ENCODE measurements around the gene TMTC1.
"Not testable (repeated sequence)": the region's sequence is repeated elsewhere in the genome, so short reads cannot be mapped to it uniquely, and the experiment has no call there.

Gene TMTC1

DNA sequence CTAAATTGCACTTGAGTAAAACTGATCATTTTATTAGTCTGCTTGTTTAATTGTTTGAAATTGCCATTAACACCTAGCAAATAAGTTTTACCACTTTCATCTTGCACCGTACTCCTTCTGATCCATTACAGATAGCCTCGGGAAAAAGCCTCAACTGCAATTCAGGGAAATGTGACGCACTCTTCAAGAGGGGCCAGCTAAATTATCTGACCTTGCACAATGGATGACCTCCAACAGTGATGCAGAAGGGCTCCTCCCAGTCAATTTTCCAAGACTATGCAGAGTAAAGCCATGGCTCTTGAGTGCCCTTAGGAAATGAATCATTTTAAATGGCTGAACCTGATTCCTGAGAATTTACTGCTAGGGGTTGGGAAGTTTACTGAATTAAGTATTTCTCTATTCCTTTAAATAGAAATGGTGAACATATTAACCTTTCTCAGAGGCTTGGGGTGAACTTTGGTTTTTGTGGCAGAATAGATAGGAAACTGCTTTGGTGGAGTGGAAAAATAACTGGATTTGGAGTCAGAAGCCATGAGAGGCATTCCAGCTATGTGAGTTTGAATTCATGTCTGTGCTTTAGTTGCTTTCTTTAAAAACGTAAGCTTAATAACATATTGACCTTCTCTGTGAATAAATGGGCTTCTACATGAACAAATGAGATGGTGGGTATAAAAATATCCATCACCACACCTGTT lies 221.5 kb downstream of the TMTC1 start:
- no peak for DNase-seq

DNA sequence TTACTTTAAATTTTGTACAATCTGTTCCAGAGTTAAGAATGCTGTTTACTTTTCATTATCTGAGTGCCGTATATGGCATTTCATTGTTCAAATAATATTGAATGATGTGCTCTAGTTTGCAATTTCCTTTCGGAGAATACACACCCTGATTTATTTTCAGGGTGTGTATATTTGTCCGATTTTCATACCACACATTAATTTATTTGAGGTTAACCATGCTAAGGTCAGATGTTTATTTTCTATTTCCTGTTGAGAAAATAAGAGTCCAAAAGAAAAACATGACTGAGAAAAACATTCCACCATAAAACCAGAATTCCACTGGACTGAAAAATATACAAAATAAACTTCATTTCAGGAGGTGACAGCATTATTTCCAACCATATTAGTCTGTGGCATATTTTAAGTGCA lies 222.1 kb downstream of the TMTC1 start:
- DNase-seq, result no peak

DNA sequence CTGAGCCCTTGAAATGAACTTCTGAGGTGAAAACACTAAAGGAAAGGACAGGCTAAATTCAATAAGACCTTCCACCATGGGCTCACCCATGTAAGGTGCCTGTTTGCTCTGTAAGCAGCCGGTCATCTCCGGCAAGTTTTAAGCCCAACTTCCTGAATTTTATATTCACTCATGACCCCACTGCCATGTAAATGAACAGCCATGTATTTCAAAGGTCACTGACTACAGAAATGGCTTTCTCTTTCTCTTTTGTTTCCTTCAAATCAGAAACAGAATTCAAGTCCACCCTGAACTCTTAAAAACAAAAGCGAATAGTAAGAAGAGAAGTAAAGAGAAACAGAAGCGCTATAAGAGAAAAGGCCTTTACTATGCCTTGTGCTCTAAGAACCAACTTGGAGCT lies 224.5 kb downstream of the TMTC1 start:
- no peak for DNase-seq

DNA sequence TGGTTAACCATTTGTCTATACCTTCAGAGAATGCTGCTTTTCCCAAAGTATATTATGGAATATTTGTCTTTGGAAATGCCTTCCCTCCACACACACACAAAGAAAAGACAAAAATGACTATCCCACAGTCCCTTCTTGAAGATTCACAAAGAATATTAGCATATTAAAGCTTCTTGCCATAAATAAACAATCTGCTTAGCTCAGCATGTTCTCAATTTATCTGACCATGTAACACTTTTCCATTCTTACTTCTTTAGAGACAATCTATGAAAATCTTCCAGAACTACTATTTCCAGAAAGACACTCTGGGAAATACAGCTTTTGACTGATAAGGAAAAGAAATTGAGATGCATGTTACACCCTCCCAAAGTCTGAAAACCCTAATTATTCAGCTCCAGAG lies 227.4 kb downstream of the TMTC1 start:
- no peak for DNase-seq

DNA sequence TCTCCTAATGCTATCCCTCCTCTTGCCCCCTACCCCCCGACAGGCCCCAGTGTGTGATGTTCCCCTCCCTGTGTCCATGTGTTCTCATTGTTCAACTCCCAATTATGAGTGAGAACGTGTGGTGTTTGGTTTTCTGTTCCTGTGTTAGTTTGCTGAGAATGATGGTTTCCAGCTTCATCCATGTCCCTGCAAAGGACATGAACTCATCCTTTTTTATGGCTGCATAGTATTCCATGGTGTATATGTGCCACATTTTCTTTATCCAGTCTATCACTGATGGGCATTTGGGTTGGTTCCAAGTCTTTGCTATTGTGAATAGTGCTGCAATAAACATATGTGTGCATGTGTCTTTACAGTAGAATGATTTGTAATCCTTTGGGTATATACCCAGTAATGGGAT lies 228.3 kb downstream of the TMTC1 start:
- DNase-seq, result not testable (repeated sequence)

DNA sequence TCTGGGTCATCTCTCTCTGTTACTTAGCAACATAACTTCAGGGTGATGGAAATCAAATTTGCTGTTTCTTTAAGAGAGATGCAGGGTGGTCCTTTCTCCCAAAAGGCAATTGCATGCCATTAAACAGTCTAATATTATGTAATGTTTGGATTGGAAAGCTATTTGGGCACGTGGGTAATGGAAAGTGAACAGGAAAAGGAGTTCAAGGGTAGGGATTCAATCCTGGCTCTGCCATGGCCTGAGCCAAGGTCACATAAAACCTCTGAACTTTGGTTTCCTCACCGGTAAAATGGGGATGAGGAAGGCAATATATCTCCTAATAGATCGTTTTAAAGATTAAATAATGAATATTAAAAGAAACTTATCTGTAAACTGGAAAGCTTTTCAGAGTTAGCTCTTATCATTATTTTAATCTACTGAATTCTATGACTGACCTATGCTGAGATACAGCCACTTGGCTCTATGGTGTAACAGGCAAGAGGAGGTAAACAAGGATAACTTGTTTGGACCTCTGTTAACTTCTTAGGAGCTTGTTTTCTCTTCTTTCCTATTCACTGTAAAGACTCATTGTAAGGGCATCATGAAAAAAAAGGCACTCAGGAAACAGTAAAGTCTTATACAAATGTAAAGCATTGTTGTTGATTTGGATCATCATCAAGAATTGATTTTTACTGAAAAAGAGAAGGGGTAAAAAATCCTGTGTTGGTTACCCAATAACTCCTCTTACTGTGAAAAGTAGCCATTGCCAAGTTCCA lies 230.6 kb downstream of the TMTC1 start:
- DNase-seq, result no peak

GRCh38 chr12:29552324-29552927 lies 231.3 kb downstream of the TMTC1 start:
- DNase-seq, result no peak

DNA sequence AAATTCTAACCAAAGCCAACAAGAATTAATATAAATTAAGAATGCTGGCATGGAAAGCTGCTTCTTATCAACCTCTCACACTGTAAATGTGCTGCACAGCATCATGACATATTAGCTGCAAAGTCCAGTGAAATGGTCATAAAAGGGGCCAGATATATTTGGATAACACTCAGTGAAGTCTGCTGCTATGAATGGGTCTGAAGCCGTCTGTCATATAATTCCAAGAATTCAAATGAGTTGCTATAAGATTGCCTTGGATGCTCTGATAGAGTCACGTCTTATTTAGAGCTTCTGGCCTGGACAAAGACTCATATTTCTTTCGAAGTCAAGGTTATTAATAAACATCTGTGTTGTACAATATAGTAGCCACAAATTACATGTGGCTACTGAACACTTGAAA lies 231.9 kb downstream of the TMTC1 start:
- DNase-seq, result no peak

DNA sequence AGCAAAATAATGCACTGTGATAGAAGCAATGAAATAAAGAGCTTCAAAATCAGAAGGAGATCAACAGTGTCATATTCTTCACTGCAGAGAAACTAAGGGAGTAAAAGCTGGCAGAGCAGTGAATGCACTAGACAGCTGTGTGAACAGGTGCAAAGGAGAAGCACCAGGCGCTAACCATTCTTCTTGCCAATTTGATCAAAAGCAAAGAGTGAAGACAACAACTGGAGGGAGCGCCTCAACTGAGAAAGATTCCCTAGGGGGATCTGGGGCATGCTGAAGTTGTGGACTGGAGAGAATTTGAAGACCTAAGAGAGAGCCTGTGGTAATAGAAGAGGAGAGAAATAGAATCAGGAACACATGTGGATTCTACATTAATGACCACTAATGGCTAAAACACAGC lies 235.9 kb downstream of the TMTC1 start:
- peak; percentile 13 for DNase-seq

DNA sequence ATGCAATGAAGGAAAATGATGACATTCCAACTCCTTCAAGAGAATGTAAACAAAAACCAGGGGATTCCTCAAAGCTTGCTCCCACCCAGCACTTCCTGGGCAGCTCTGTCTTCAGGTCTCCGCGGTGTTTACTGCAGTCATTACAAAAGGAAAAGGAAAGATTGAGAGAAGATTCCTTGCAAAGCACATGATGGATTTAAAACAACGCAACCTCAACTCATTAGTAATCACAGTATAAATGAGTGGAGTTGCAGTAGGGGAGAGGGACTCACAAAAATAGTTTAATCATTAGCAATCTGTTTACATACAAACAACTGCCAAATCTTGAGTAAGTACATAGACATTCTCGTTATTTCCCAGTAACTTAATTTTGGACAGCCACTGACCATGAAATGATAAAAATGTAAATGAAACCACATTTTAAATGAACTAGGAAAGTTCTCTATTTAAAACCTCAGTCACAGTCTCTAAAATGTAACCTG lies 236.6 kb downstream of the TMTC1 start:
- DNase-seq, result no peak

GRCh38 chr12:29546000-29546399 lies 237.7 kb downstream of the TMTC1 start:
- DNase-seq, result no peak

GRCh38 chr12:29545102-29545467 lies 238.7 kb downstream of the TMTC1 start:
- no peak for DNase-seq

GRCh38 chr12:29544428-29545101 lies 239.2 kb downstream of the TMTC1 start:
- DNase-seq, result no peak

DNA sequence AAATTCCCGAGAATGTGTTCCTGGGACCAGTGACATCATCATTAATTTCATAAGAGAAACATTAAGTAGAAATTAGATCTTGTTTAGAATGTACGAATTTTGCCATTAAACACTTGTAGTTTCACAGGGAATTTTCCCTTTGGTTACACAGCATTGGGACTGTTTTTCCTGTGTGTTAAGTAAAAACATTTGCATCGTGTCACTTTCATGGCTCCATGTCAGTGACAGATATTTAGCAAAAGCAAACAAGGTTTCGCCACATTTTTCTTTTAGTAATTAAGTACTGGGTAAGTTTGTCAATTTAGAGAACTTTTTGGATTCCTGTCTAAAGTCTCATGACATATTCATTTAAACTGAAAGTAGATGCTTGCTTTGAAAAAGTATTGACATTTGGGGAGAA lies 240.7 kb downstream of the TMTC1 start:
- DNase-seq, result no peak

GRCh38 chr12:29537298-29537697 lies 246.4 kb downstream of the TMTC1 start:
- no peak for DNase-seq

- no peak for DNase-seq
Measured at GRCh38 chr12:29534935-29535334, 248.8 kb downstream of the TMTC1 start.

DNA sequence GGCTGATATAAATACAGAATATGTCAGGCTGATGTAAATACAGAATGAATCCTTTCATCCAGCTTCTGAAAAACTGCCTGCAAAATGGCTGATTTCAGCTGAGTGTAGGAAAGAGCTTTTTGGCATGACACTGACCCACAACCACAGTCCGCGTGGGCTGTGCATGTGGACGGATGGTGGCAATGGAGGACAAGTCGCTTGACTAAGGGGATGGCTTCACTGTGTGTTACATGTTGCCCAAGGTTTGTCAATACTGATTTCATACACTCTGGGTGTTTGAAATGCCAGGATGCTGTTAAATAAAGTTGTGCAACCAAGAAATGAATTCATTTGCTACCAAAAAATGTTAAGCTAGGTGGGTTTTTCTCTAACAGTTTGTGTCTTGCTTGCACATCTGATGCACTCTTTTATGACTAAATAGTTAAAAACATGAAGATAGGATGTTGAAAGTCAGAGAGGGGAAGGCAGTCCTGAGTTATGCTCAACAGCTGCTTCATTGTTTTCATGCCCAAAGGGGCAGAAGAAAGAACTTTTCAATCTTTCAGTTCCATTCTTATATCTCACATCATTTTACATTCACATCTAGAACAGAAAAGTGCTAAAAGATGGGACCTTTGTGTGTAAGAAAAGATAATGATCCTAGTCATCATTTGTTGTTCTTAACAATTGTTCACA lies 249.8 kb downstream of the TMTC1 start:
- no peak for DNase-seq

- DNase-seq, result no peak
Measured at GRCh38 chr12:29531471-29531870, 252.3 kb downstream of the TMTC1 start.

DNA sequence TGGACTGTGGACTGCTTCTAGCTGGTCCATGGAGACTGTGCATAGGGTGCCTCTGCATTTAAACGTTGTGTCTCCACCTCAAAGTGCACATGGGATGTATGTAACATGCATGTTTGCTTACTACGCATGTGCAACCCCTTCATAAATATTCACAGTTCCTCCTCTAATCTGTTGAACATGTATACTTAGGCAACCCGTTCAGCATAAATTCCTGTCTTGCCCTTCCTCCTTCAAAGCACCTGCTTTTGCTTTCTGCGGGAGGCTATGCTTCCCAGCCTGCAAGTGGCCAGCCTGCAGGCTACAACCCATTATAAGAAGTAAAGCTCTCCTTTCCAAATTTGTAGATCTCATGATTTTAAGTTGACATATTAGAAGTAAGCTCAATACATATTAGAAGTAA lies 253.3 kb downstream of the TMTC1 start:
- DNase-seq, result no peak

DNA sequence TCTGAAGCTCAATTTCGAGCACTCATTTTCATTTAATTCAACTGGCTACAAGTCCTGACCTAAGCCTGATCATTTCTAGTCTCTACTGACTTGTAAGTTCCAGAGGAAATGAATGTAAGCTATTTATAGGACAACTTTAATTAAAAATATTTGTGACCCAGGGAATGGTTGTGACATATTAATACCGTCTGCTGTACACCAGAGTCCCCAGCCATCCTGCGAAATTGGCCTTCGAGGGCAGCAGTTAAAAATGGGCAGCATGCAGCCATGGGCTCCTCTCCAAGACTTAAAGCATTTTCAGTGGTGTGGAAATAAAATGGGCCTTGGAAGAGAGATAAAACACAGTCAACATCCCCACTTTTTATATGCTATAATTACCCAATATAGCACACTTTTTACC lies 255.6 kb downstream of the TMTC1 start:
- no peak for DNase-seq

- DNase-seq, result no peak
Measured at GRCh38 chr12:29521951-29522350, 261.8 kb downstream of the TMTC1 start.

DNA sequence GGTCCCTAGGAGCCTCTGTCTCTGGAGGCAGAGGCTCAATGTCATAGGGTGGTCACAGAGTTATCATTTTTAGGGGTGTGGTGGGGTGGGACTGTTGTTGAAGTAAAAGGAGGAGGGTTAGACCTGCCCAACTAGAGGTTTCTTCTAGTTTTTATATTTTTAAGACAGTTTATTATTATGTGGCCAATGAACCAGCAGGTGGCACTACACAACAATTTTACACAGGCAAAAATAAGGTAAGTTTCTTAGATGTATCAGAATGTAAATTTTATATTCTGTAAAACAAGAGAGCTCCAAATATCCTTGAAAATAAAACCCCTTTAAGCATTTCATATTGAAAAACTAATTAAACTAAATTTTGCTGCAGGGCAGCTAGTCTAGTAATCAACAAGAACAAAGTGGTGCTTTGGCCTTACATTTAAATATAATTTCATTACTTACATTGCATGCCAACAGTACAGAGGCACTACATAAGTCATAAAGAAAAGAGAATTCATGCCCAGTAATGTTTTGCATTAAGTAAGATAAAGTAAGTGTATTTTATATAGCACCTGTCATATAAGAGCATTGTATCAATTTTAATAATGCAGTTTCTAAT lies 264.1 kb downstream of the TMTC1 start:
- DNase-seq, result no peak

- DNase-seq, result no peak
Measured at GRCh38 chr12:29518407-29518806, 265.3 kb downstream of the TMTC1 start.

Data from NCI-H2171 (cell line).